K562 (cell line): Measurements from ENCODE around the gene ITSN1.

Source experiments
- E2F5 ChIP-seq: sonication (generic); formaldehyde crosslinking; IDR thresholded peaks from 2 replicates; pipeline ENCODE4 v1.8.0; 2022; ENCODE audit warnings: mild to moderate bottlenecking, missing genetic modification reagents
- HINFP ChIP-seq: fragments of 450-650 bp; conservative IDR thresholded peaks from 2 replicates; pipeline ENCODE4 v1.6.1; 2016; ENCODE audit warnings: missing genetic modification characterization, low read depth, mild to moderate bottlenecking, control low read depth, missing compliant biosample characterization
- ID3 ChIP-seq, 2 experiments: fragments of 250-450 bp in 1 of 2; fragments of 450-650 bp in 1 of 2; sonication (Bioruptor Pico) in 1 of 2; IDR thresholded peaks; 2 replicates each; pipeline versions ENCODE4 v1.6.1 to v1.8.0; 2016 to 2021; ENCODE audit warnings: mild to moderate bottlenecking in 2 of 2, moderate library complexity in 2 of 2, missing compliant biosample characterization in 1 of 2, missing genetic modification characterization in 1 of 2
- POLR2A ChIP-seq: fragments of 450-650 bp; conservative IDR thresholded peaks from 2 replicates; pipeline ENCODE4 v1.6.1; 2016
- PTTG1 ChIP-seq: fragments of 450-650 bp; IDR thresholded peaks from 2 replicates; pipeline ENCODE4 v1.6.1; 2016; ENCODE audit warnings: low read depth, mild to moderate bottlenecking, missing genetic modification characterization, missing compliant biosample characterization
- ZNF134 ChIP-seq: fragments of 250-450 bp; sonication (Bioruptor Pico); conservative IDR thresholded peaks from 2 replicates; pipeline ENCODE4 v1.4.0; 2020

GRCh38 chr21:33684923-33685560 lies 42.7 kb downstream of the ITSN1 start:
- TF ChIP-seq HINFP (tag) (no peak), ID3 (CRISPR knock-in tag; IDR thresholded peaks at IDR 0.05) (no peak), ID3 (tag; IDR thresholded peaks at IDR 0.05) (no peak), ZNF134 (CRISPR knock-in tag) (no peak), POLR2A (no peak), E2F5 (CRISPR knock-in tag) (no peak), PTTG1 (tag) (no peak)
